Neural crest cell (in vitro differentiated cells): Measurements from ENCODE around the gene DNM3. TPM values are rescaled to one million over a fixed set of nuclear protein-coding genes. Genes with fewer than 3 reads are reported as not detected.

Experiments
- DNase-seq: peaks from one replicate; pipeline ENCODE4 v3.0.0; 2021; ENCODE audit warnings: low read depth, mixed read lengths, low spot score
- H3K27ac Mint-ChIP-seq: one replicate; pipeline ENCODE4 v1.8.0; 2021; ENCODE audit warnings: mild to moderate bottlenecking, mixed read lengths; ENCODE audit not compliant: unreplicated experiment
- H3K27me3 Mint-ChIP-seq: 2 replicates; pipeline ENCODE4 v1.8.0; 2021; ENCODE audit warnings: low read depth, mild to moderate bottlenecking, mixed read lengths
- H3K36me3 Mint-ChIP-seq: 2 replicates; pipeline ENCODE4 v1.8.0; 2021; ENCODE audit warnings: low read depth, mild to moderate bottlenecking, mixed read lengths
- H3K4me1 Mint-ChIP-seq: 2 replicates; pipeline ENCODE4 v1.8.0; 2021; ENCODE audit warnings: mixed read lengths
- H3K4me3 Mint-ChIP-seq: one replicate; pipeline ENCODE4 v1.8.0; 2021; ENCODE audit warnings: mild to moderate bottlenecking, mixed read lengths
- H3K9me3 Mint-ChIP-seq: 2 replicates; pipeline ENCODE4 v1.8.0; 2021; ENCODE audit warnings: mixed read lengths
- total RNA-seq: library from RNA; stranded (reverse); gene quantifications from 2 replicates; pipeline ENCODE4 v1.2.1, GENCODE V29; 2021
- TF ChIP-seq, protein P1 (sequence below): fragments of 200-600 bp; sonication (generic); conservative IDR thresholded peaks from 2 replicates; pipeline ENCODE4 v1.5.0; 2021; ENCODE audit warnings: antibody characterized with exemption, mild to moderate bottlenecking

The DNM3 gene
- total RNA-seq, 1 donor from 2014 or later: 3.5 TPM

DNA sequence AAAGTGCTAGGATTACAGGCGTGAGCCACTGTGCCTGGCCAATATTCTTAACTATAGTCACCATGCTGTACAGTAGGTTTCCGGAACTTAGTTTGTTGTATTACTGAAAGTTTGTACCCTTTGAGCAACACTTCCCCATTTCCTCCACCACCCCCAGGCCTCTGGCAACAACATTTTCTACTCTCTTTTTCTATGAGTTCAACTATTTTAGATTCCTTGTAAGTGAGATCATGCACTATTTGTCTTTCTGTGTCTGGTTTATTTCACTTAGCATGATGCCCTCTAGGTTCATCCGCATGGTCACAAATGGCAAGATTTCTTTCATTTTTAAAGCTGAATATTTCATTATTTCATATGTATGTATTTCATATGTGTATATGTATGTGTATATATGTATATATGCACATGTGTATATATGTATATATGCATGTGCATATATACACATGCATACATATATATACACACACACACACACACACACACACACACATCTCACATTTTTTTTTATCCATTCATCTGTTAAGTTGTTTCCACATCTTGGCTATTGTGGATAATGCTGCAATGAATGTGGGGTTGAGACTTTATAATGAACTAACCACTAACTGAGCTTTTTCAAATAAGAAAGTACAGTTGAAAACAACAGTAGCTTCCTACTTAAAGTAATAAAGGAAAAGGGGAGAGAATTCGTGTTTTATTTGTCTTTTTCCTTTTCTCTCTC, 322.4 kb downstream of the DNM3 start:
- H3K9me3 Mint-ChIP-seq: no peaks in the 10 kb centered on the region
- no peaks in the 10 kb centered on the region for H3K27me3 Mint-ChIP-seq
- no peaks in the 10 kb centered on the region for H3K36me3 Mint-ChIP-seq
- DNase-seq: no peak
- no peaks in the 10 kb centered on the region for H3K4me1 Mint-ChIP-seq
- no peak overlapping the region for H3K27ac Mint-ChIP-seq
- H3K4me3 Mint-ChIP-seq: no peak overlapping the region
- TF ChIP-seq, protein P1, sequence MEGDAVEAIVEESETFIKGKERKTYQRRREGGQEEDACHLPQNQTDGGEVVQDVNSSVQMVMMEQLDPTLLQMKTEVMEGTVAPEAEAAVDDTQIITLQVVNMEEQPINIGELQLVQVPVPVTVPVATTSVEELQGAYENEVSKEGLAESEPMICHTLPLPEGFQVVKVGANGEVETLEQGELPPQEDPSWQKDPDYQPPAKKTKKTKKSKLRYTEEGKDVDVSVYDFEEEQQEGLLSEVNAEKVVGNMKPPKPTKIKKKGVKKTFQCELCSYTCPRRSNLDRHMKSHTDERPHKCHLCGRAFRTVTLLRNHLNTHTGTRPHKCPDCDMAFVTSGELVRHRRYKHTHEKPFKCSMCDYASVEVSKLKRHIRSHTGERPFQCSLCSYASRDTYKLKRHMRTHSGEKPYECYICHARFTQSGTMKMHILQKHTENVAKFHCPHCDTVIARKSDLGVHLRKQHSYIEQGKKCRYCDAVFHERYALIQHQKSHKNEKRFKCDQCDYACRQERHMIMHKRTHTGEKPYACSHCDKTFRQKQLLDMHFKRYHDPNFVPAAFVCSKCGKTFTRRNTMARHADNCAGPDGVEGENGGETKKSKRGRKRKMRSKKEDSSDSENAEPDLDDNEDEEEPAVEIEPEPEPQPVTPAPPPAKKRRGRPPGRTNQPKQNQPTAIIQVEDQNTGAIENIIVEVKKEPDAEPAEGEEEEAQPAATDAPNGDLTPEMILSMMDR: no peak

DNA sequence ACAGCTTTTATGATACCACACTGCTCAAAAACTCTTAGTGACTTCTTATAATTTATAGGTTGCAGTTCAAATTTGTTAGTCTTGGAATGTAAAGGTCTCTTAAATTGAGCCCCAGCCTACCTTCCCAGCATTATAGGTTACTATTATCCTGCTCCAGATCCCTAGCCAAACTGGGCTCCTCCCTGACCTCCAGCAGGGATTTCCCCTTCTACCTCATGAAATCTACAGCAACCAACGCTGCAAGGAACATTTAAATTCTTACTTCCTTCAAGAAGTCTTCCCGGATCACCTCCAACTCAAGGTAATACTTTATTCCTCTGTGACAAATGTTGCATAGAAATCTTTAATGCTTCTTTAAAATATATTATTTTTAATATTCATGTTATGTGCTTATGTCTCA, 324.1 kb downstream of the DNM3 start:
- no peaks in the 10 kb centered on the region for H3K27me3 Mint-ChIP-seq
- TF ChIP-seq, protein P1: no peak
- no peaks in the 10 kb centered on the region for H3K36me3 Mint-ChIP-seq
- no peak for DNase-seq
- no peak overlapping the region for H3K4me3 Mint-ChIP-seq
- H3K27ac Mint-ChIP-seq: no peak overlapping the region
- no peaks in the 10 kb centered on the region for H3K9me3 Mint-ChIP-seq
- no peaks in the 10 kb centered on the region for H3K4me1 Mint-ChIP-seq

DNA sequence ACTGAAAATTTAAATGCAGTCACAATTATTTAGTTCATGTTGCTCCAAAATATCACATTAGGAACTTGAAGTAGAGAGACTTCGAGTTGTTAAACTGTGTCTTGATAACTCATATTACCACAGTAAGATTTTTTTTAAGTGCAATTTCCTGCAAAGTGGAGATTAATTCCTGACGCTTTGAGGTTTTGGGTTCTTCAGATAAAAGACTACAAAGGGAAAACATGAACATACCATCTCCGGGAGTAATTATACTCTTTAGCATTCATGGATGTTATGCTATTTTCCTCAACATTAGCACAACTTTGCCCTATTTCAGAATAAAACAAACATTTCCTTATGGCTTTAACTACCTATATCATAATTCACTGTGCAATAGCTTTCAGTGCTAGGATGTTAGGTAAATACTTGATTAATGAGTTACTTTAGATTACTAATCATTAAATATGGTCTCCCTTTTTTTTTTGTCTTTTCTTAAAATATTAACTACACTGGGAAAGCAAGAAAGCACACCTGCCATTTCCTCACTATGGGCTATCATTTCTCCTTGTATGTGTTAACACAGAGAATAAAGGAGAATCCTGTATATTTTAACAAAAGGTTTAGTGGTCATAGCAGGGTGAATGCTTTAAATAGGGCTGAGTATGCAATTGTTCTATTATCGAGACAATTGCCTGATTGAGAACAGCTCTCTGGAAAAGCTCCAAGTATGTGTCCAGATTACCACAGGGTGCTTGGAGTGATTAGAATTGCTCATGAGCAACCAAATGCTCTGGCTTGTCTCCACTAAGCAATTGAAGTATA, 326.7 kb downstream of the DNM3 start:
- TF ChIP-seq, protein P1: no peak
- H3K36me3 Mint-ChIP-seq: no peaks in the 10 kb centered on the region
- no peak overlapping the region for H3K4me3 Mint-ChIP-seq
- H3K27ac Mint-ChIP-seq: no peak overlapping the region
- no peaks in the 10 kb centered on the region for H3K9me3 Mint-ChIP-seq
- H3K27me3 Mint-ChIP-seq: no peaks in the 10 kb centered on the region
- no peak for DNase-seq
- H3K4me1 Mint-ChIP-seq: no peaks in the 10 kb centered on the region

DNA sequence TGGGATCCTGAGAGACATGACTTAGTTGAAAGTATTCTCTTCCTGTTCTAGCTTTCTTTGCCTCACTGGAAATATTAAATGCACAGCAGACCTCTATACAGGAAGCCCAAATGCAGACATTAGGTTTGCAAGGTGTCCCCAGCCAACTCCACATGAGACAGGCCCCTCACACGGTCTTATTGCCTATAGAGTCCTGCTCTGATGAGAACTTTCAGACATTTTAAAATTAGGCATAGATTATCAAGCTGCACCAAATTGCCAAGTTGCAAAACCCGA, 327.2 kb downstream of the DNM3 start:
- no peaks in the 10 kb centered on the region for H3K9me3 Mint-ChIP-seq
- TF ChIP-seq, protein P1: no peak
- no peak overlapping the region for H3K4me3 Mint-ChIP-seq
- H3K4me1 Mint-ChIP-seq: no peaks in the 10 kb centered on the region
- no peaks in the 10 kb centered on the region for H3K27me3 Mint-ChIP-seq
- H3K36me3 Mint-ChIP-seq: no peaks in the 10 kb centered on the region
- H3K27ac Mint-ChIP-seq: no peak overlapping the region
- DNase-seq: no peak

DNA sequence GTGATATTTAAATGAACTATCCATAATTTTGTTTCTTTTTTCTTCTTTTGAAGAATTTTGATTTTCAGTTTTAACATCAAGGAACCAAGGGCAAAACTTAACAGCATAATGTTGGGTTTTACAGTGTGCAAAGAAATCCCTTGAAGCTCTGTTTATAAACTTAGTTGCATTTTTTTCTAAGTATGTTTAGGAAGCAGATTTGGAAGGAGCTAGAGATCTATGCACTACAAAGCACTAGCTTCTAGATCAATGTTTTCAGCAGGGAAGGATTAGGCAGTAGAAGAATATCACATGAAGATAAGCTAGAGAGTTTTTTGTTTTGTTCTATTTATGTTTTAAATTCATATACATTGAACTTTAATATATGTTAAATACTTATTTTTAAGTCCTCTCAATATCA, 328.5 kb downstream of the DNM3 start:
- TF ChIP-seq, protein P1: no peak
- no peak for DNase-seq
- no peak overlapping the region for H3K4me3 Mint-ChIP-seq
- no peaks in the 10 kb centered on the region for H3K9me3 Mint-ChIP-seq
- no peaks in the 10 kb centered on the region for H3K4me1 Mint-ChIP-seq
- no peaks in the 10 kb centered on the region for H3K36me3 Mint-ChIP-seq
- H3K27me3 Mint-ChIP-seq: no peaks in the 10 kb centered on the region
- no peak overlapping the region for H3K27ac Mint-ChIP-seq
